ENCODE measurements around the gene LUC7L3. TPM values are rescaled to one million over a fixed set of nuclear protein-coding genes. Genes with fewer than 3 reads are reported as not detected.

The LUC7L3 gene
- total and polyA plus RNA-seq, 2 of the 13 experiments (the other 11 are each of a cell fraction or from before 2014, with no cell fraction given): 108 to 120 TPM

- TF ChIP-seq NFYB (CRISPR knock-in tag; IDR thresholded peaks at IDR 0.05) (no peak; the same call in 1 of the 2 replicates), MXD3 (CRISPR knock-in tag; IDR thresholded peaks at IDR 0.05) (peak; percentile 80), MED8 (CRISPR knock-in tag; IDR thresholded peaks at IDR 0.05; ENCODE audit: insufficient replicate concordance) (peak; percentile 49), E2F5 (CRISPR knock-in tag; conservative IDR thresholded peaks at IDR 0.05) (no peak), HOXA9 (CRISPR knock-in tag; IDR thresholded peaks at IDR 0.05; ENCODE audit: borderline replicate concordance) (no peak), CSRNP2 (CRISPR knock-in tag; conservative IDR thresholded peaks at IDR 0.05; ENCODE audit: low read depth) (no peak), MXD4 (CRISPR knock-in tag; IDR thresholded peaks at IDR 0.05) (peak; percentile 91), HINFP (CRISPR knock-in tag; IDR thresholded peaks at IDR 0.05; ENCODE audit: low read depth) (peak; percentile 84; the same call in 1 of the 2 replicates), PLRG1 (conservative IDR thresholded peaks at IDR 0.05) (no peak), GRHL1 (CRISPR knock-in tag; conservative IDR thresholded peaks at IDR 0.05) (no peak), ZGPAT (CRISPR knock-in tag; IDR thresholded peaks at IDR 0.05) (peak; percentile 96), ZNF101 (CRISPR knock-in tag; IDR thresholded peaks at IDR 0.05; ENCODE audit: borderline replicate concordance, low read depth) (peak; percentile 97; the same call in 1 of the 2 replicates), TBX3 (IDR thresholded peaks at IDR 0.05; ENCODE audit: borderline replicate concordance) (peak; percentile 73; the same call in 1 of the 2 replicates), ISX (CRISPR knock-in tag; conservative IDR thresholded peaks at IDR 0.05) (no peak; the same call in 1 of the 2 replicates), ARNT (IDR thresholded peaks at IDR 0.05) (no peak), MTA3 (CRISPR knock-in tag; IDR thresholded peaks at IDR 0.05) (no peak), ZSCAN30 (CRISPR knock-in tag; IDR thresholded peaks at IDR 0.05) (0 out of 2 replicates have a peak, but pooled peaks have one; percentile 97), POLR2A (IDR thresholded peaks at IDR 0.05; ENCODE audit: insufficient read depth in 1 of 2, low read depth in 2 of 2, low read length in 2 of 2) (peak; percentile 90 to 93), KLF13 (CRISPR knock-in tag; IDR thresholded peaks at IDR 0.05) (no peak), XBP1 (CRISPR knock-in tag; IDR thresholded peaks at IDR 0.05) (0 out of 2 replicates have a peak, but pooled peaks have one; percentile 16), ZFYVE20 (CRISPR knock-in tag; IDR thresholded peaks at IDR 0.05; ENCODE audit: borderline replicate concordance, low read depth) (no peak)
Observed at GRCh38 chr17:50684612-50685333, 34.6 kb upstream of the LUC7L3 start (continued).
